Activated CD8-positive, alpha-beta T cell treated with anti-CD3 and anti-CD28 coated beads for 36 hours (primary cell): Measurements from ENCODE around the gene PRCC. TPM values are rescaled to one million over a fixed set of nuclear protein-coding genes. Genes with fewer than 3 reads are reported as not detected.

ENCODE experiments used
- ATAC-seq: fragments of 200-7000 bp; cut with Tn5 transposase; one replicate; pipeline ENCODE4 v1.10.0; 2021; ENCODE audit warnings: mild to moderate bottlenecking, moderate library complexity
- CTCF ChIA-PET: fragments of 350-600 bp; sonication (Branson Sonifier 250); formaldehyde crosslinking; loops from one replicate; lab custom pipeline; 2021; ENCODE audit warnings: antibody characterized with exemption; lab: Charles Lee
- POLR2A ChIA-PET: fragments of 350-600 bp; sonication (Branson Sonifier 250); formaldehyde crosslinking; loops from one replicate; lab custom pipeline; 2021; ENCODE audit warnings: antibody characterized with exemption; lab: Charles Lee
- DNase-seq: peaks from one replicate; pipeline ENCODE4 v3.0.0-alpha.2; 2020
- H3K27ac Mint-ChIP-seq: one replicate; pipeline ENCODE4 v1.8.0; 2021; ENCODE audit warnings: mild to moderate bottlenecking, mixed read lengths
- H3K27me3 Mint-ChIP-seq: one replicate; pipeline ENCODE4 v1.8.0; 2021; ENCODE audit warnings: mixed read lengths
- H3K36me3 Mint-ChIP-seq: one replicate; pipeline ENCODE4 v1.8.0; 2021; ENCODE audit warnings: low read depth, mixed read lengths
- H3K4me1 Mint-ChIP-seq: one replicate; pipeline ENCODE4 v1.8.0; 2021; ENCODE audit warnings: low read depth, mixed read lengths
- H3K4me3 Mint-ChIP-seq: one replicate; pipeline ENCODE4 v1.8.0; 2021; ENCODE audit warnings: mild to moderate bottlenecking, moderate library complexity, mixed read lengths
- H3K9me3 Mint-ChIP-seq: one replicate; pipeline ENCODE4 v1.8.0; 2021; ENCODE audit warnings: mixed read lengths
- CTCF ChIP-seq: fragments of 200-600 bp; IDR thresholded peaks from one replicate; pipeline ENCODE4 v1.8.0; 2022; ENCODE audit warnings: antibody characterized with exemption, mild to moderate bottlenecking
- intact Hi-C: fragments of 100-400 bp; cut with micrococcal nuclease; formaldehyde crosslinking; loops from one replicate; pipeline ENCODE4 v1.10.0; 2022
- total RNA-seq, 2 experiments: library from RNA; stranded (reverse); gene quantifications; one replicate each; pipeline ENCODE4 v1.2.3, GENCODE V29; 2021

PRCC gene
- total RNA-seq, 2 experiments from 2014 or later = 69.8 to 70.6 TPM

- TF ChIP-seq CTCF = no peak
- H3K36me3 Mint-ChIP-seq = peaks cover 64% of the 10 kb centered on the region
- DNase-seq (no peak), ATAC-seq (peak; percentile 0)
- peak overlapping the region; percentile 94 for H3K4me3 Mint-ChIP-seq
- intact Hi-C loops = loop anchor here (5.0 kb wide), 1 partner anchor 46 kb away; the partner anchor contains the start of gene NTRK1
- H3K9me3 Mint-ChIP-seq = peaks cover 6% of the 10 kb centered on the region
- CTCF ChIA-PET = interaction anchor here (0.9 to 12.8 kb wide), 7 partner anchors 16 to 95 kb away, joined by 3 to 121 read pairs (median 5); partner anchors contain the start of genes INSRR and NTRK1
- H3K27ac Mint-ChIP-seq = peak overlapping the region; percentile 99
- H3K27me3 Mint-ChIP-seq = no peaks in the 10 kb centered on the region
- H3K4me1 Mint-ChIP-seq = peaks cover 51% of the 10 kb centered on the region
- POLR2A ChIA-PET = interaction anchor here (0.6 to 2.7 kb wide), 15 partner anchors 9 to 88 kb away, joined by 3 to 28 read pairs (median 4); partner anchors contain the start of genes ISG20L2, METTL25B, MRPL24 and NTRK1
Measured at GRCh38 chr1:156815961-156816422, 48.7 kb downstream of the PRCC start.

- Mint-ChIP-seq H3K9me3 (peaks cover 6% of the 10 kb centered on the region), H3K27ac (peak within 1 kb of the TSS; percentile 99), H3K4me3 (peak within 1 kb of the TSS; percentile 94), H3K4me1 (peaks cover 51% of the 10 kb centered on the region), H3K27me3 (no peaks in the 10 kb centered on the region), H3K36me3 (peaks cover 59% of the 10 kb centered on the region)
- DNase-seq (peak; percentile 99), ATAC-seq (peak; percentile 87)
- no peak for TF ChIP-seq CTCF
- intact Hi-C loops = loop anchor here (5.0 kb wide), 1 partner anchor 46 kb away; the partner anchor contains the start of gene NTRK1
- POLR2A ChIA-PET = interaction anchor here (0.6 to 2.7 kb wide), 14 partner anchors 8 to 87 kb away, joined by 3 to 28 read pairs (median 4); partner anchors contain the start of genes MRPL24, NTRK1 and PRCC
- CTCF ChIA-PET = interaction anchor here (1.0 to 12.8 kb wide), 4 partner anchors 17 to 91 kb away, joined by 4 to 121 read pairs (median 9); partner anchors contain the start of genes INSRR and NTRK1
Measured at GRCh38 chr1:156816561-156817328, 49.4 kb downstream of the PRCC start, which contains the start of gene SH2D2A. SH2D2A (minus strand) TSS chr1:156816848; CDS start chr1:156816708, 140 bp downstream.

GRCh38 chr1:156821801-156822200 is 54.5 kb downstream of the PRCC start:
- POLR2A ChIA-PET = interaction anchor here (0.6 to 1.3 kb wide), 6 partner anchors 10 to 38 kb away, joined by 3 to 5 read pairs (median 4); partner anchors contain the start of gene NTRK1
- intact Hi-C loops = no loop called here
- H3K27ac Mint-ChIP-seq = peak overlapping the region; percentile 65

GRCh38 chr1:156822680-156823079 is 55.3 kb downstream of the PRCC start:
- DNase-seq (no peak), ATAC-seq (no peak)
- intact Hi-C loops = no loop called here
- Mint-ChIP-seq H3K9me3 (peaks cover 6% of the 10 kb centered on the region), H3K36me3 (peaks cover 9% of the 10 kb centered on the region), H3K27ac (peak overlapping the region; percentile 65), H3K4me1 (peaks cover 42% of the 10 kb centered on the region), H3K4me3 (no peak overlapping the region), H3K27me3 (no peaks in the 10 kb centered on the region)
- CTCF ChIA-PET = interaction anchor here (1.1 to 8.5 kb wide), 8 partner anchors 15 to 105 kb away, joined by 4 to 93 read pairs (median 6); partner anchors contain the start of gene NTRK1
- POLR2A ChIA-PET = interaction anchor here (0.6 to 1.3 kb wide), 4 partner anchors 9 to 37 kb away, joined by 3 to 5 read pairs (median 4); partner anchors contain the start of gene NTRK1
- no peak for TF ChIP-seq CTCF

More at GRCh38 chr1:156821801-156822200, 54.5 kb downstream of the PRCC start:
- peak; percentile 85 for DNase-seq
- peaks cover 6% of the 10 kb centered on the region for H3K9me3 Mint-ChIP-seq
- TF ChIP-seq CTCF = no peak
- H3K4me1 Mint-ChIP-seq = peaks cover 45% of the 10 kb centered on the region
- ATAC-seq = peak; percentile 84
- no peak overlapping the region for H3K4me3 Mint-ChIP-seq
- H3K27me3 Mint-ChIP-seq = no peaks in the 10 kb centered on the region
- H3K36me3 Mint-ChIP-seq = peaks cover 9% of the 10 kb centered on the region
- CTCF ChIA-PET = interaction anchor here (1.1 to 8.5 kb wide), 9 partner anchors 14 to 106 kb away, joined by 4 to 93 read pairs (median 6); partner anchors contain the start of gene NTRK1
